ENCODE measurements around the gene TBC1D8B.

Gene TBC1D8B

GRCh38 chrX:106874075-106874474 is 71.6 kb downstream of the TBC1D8B start:
- H3K4me1 Mint-ChIP-seq, result no peaks in the 10 kb centered on the region
- H3K9me3 Mint-ChIP-seq, result no peaks in the 10 kb centered on the region
- no peak overlapping the region for H3K27ac Mint-ChIP-seq
- no peak overlapping the region for H3K4me3 Mint-ChIP-seq
- peaks cover 4% of the 10 kb centered on the region for H3K27me3 Mint-ChIP-seq
- no peaks in the 10 kb centered on the region for H3K36me3 Mint-ChIP-seq
- no peak for DNase-seq
- CTCF ChIA-PET, result interaction anchor here (1.0 kb wide), 1 partner anchor 103 kb away, joined by 3 read pairs; no protein-coding TSS in a partner anchor

GRCh38 chrX:106875151-106875550 is 72.7 kb downstream of the TBC1D8B start:
- H3K27ac Mint-ChIP-seq, result no peak overlapping the region
- CTCF ChIA-PET, result interaction anchor here (0.9 kb wide), 1 partner anchor 19 kb away, joined by 3 read pairs; no protein-coding TSS in a partner anchor
- no peaks in the 10 kb centered on the region for H3K9me3 Mint-ChIP-seq
- peaks cover 4% of the 10 kb centered on the region for H3K27me3 Mint-ChIP-seq
- no peak for DNase-seq
- no peak overlapping the region for H3K4me3 Mint-ChIP-seq
- H3K36me3 Mint-ChIP-seq, result no peaks in the 10 kb centered on the region
- no peaks in the 10 kb centered on the region for H3K4me1 Mint-ChIP-seq

- Mint-ChIP-seq H3K27ac (no peak overlapping the region), H3K27me3 (no peaks in the 10 kb centered on the region), H3K4me3 (no peak overlapping the region), H3K9me3 (no peaks in the 10 kb centered on the region), H3K36me3 (no peaks in the 10 kb centered on the region), H3K4me1 (no peaks in the 10 kb centered on the region)
- CTCF ChIA-PET, result no interaction called here
- DNase-seq, result no peak
Observed at GRCh38 chrX:106889468-106889867, 87.0 kb downstream of the TBC1D8B start.

- Mint-ChIP-seq H3K4me3 (no peak overlapping the region), H3K27ac (no peak overlapping the region), H3K9me3 (no peaks in the 10 kb centered on the region), H3K4me1 (no peaks in the 10 kb centered on the region), H3K27me3 (no peaks in the 10 kb centered on the region), H3K36me3 (no peaks in the 10 kb centered on the region)
- CTCF ChIA-PET, result no interaction called here
- DNase-seq, result no peak
Observed at GRCh38 chrX:106891762-106892460, 89.4 kb downstream of the TBC1D8B start.

- peak; percentile 57 for DNase-seq
- H3K27ac Mint-ChIP-seq, result no peak overlapping the region
Observed at GRCh38 chrX:106894392-106894909, 92.0 kb downstream of the TBC1D8B start.

GRCh38 chrX:106894978-106895452 is 92.5 kb downstream of the TBC1D8B start:
- no peaks in the 10 kb centered on the region for H3K36me3 Mint-ChIP-seq

More at GRCh38 chrX:106894392-106894909, 92.0 kb downstream of the TBC1D8B start:
- Mint-ChIP-seq H3K4me3 (no peak overlapping the region), H3K36me3 (no peaks in the 10 kb centered on the region), H3K27me3 (no peaks in the 10 kb centered on the region), H3K9me3 (no peaks in the 10 kb centered on the region), H3K4me1 (no peaks in the 10 kb centered on the region)
- CTCF ChIA-PET, result interaction anchor here (1.1 to 1.5 kb wide), 4 partner anchors 9 to 131 kb away, joined by 3 read pairs; partner anchors contain the start of gene MORC4

GRCh38 chrX:106897259-106897658 is 94.8 kb downstream of the TBC1D8B start:
- no peak overlapping the region for H3K4me3 Mint-ChIP-seq
- no peaks in the 10 kb centered on the region for H3K36me3 Mint-ChIP-seq
- CTCF ChIA-PET, result interaction anchor here (1.0 to 1.5 kb wide), 2 partner anchors 36 to 47 kb away, joined by 3 to 4 read pairs; no protein-coding TSS in a partner anchor
- H3K27me3 Mint-ChIP-seq, result no peaks in the 10 kb centered on the region
- no peaks in the 10 kb centered on the region for H3K9me3 Mint-ChIP-seq
- no peak for DNase-seq
- no peaks in the 10 kb centered on the region for H3K4me1 Mint-ChIP-seq
- H3K27ac Mint-ChIP-seq, result no peak overlapping the region

More at GRCh38 chrX:106894978-106895452, 92.5 kb downstream of the TBC1D8B start:
- Mint-ChIP-seq H3K27ac (no peak overlapping the region), H3K4me1 (no peaks in the 10 kb centered on the region), H3K27me3 (no peaks in the 10 kb centered on the region), H3K4me3 (no peak overlapping the region), H3K9me3 (no peaks in the 10 kb centered on the region)
- no peak for DNase-seq
- CTCF ChIA-PET, result interaction anchor here (1.1 to 1.5 kb wide), 4 partner anchors 9 to 130 kb away, joined by 3 read pairs; partner anchors contain the start of gene MORC4

- Mint-ChIP-seq H3K27me3 (no peaks in the 10 kb centered on the region), H3K9me3 (no peaks in the 10 kb centered on the region), H3K4me1 (no peaks in the 10 kb centered on the region), H3K4me3 (no peak overlapping the region), H3K36me3 (no peaks in the 10 kb centered on the region), H3K27ac (no peak overlapping the region)
- DNase-seq, result no peak
- CTCF ChIA-PET, result interaction anchor here (0.8 to 1.6 kb wide), 5 partner anchors 43 to 530 kb away, joined by 3 to 9 read pairs (median 3); no protein-coding TSS in a partner anchor
Observed at GRCh38 chrX:106898462-106898861, 96.0 kb downstream of the TBC1D8B start.

GRCh38 chrX:106899276-106899675 is 96.8 kb downstream of the TBC1D8B start:
- H3K36me3 Mint-ChIP-seq, result no peaks in the 10 kb centered on the region
- H3K4me1 Mint-ChIP-seq, result no peaks in the 10 kb centered on the region
- no peak for DNase-seq
- CTCF ChIA-PET, result interaction anchor here (0.5 to 1.6 kb wide), 6 partner anchors 43 to 670 kb away, joined by 3 to 9 read pairs (median 3); no protein-coding TSS in a partner anchor
- no peaks in the 10 kb centered on the region for H3K27me3 Mint-ChIP-seq
- H3K4me3 Mint-ChIP-seq, result no peak overlapping the region
- H3K27ac Mint-ChIP-seq, result no peak overlapping the region
- no peaks in the 10 kb centered on the region for H3K9me3 Mint-ChIP-seq

- DNase-seq, result no peak
- Mint-ChIP-seq H3K27me3 (no peaks in the 10 kb centered on the region), H3K9me3 (no peaks in the 10 kb centered on the region), H3K36me3 (no peaks in the 10 kb centered on the region), H3K4me1 (no peaks in the 10 kb centered on the region), H3K27ac (no peak overlapping the region), H3K4me3 (no peak overlapping the region)
- CTCF ChIA-PET, result interaction anchor here (0.6 kb wide), 1 partner anchor 422 kb away, joined by 3 read pairs; no protein-coding TSS in a partner anchor
Observed at GRCh38 chrX:106899841-106900240, 97.4 kb downstream of the TBC1D8B start.

GRCh38 chrX:106901341-106901740 is 98.9 kb downstream of the TBC1D8B start:
- Mint-ChIP-seq H3K36me3 (no peaks in the 10 kb centered on the region), H3K27ac (no peak overlapping the region), H3K4me1 (no peaks in the 10 kb centered on the region), H3K4me3 (no peak overlapping the region), H3K27me3 (no peaks in the 10 kb centered on the region), H3K9me3 (no peaks in the 10 kb centered on the region)
- DNase-seq, result no peak
- CTCF ChIA-PET, result no interaction called here

- Mint-ChIP-seq H3K27ac (no peak overlapping the region), H3K27me3 (no peaks in the 10 kb centered on the region), H3K4me3 (no peak overlapping the region), H3K36me3 (no peaks in the 10 kb centered on the region), H3K4me1 (no peaks in the 10 kb centered on the region), H3K9me3 (no peaks in the 10 kb centered on the region)
- no peak for DNase-seq
- CTCF ChIA-PET, result no interaction called here
Observed at GRCh38 chrX:106901781-106902219, 99.3 kb downstream of the TBC1D8B start.

GRCh38 chrX:106902684-106903083 is 100.2 kb downstream of the TBC1D8B start:
- Mint-ChIP-seq H3K9me3 (no peaks in the 10 kb centered on the region), H3K4me1 (no peaks in the 10 kb centered on the region), H3K27me3 (no peaks in the 10 kb centered on the region), H3K4me3 (no peak overlapping the region), H3K36me3 (no peaks in the 10 kb centered on the region), H3K27ac (no peak overlapping the region)
- no peak for DNase-seq
- CTCF ChIA-PET, result no interaction called here

- Mint-ChIP-seq H3K4me3 (no peak within 1 kb of the TSS), H3K27ac (no peak within 1 kb of the TSS), H3K9me3 (no peaks in the 10 kb centered on the region), H3K27me3 (no peaks in the 10 kb centered on the region), H3K4me1 (no peaks in the 10 kb centered on the region), H3K36me3 (no peaks in the 10 kb centered on the region)
- DNase-seq, result no peak
- CTCF ChIA-PET, result interaction anchor here (0.9 kb wide), 1 partner anchor 9 kb away, joined by 3 read pairs; no protein-coding TSS in a partner anchor
Observed at GRCh38 chrX:106903291-106903824, 100.9 kb downstream of the TBC1D8B start, which contains the start of gene RIPPLY1. TSS of gene RIPPLY1 (minus strand) at chrX:106903341. CDS start at chrX:106903287, 54 bp downstream.

All from activated naive CD4-positive, alpha-beta T cell treated with anti-CD3 and anti-CD28 coated beads, Interleukin-2, amount 10 ng/mL, durations not matched to agents 7 days and 5 days (primary cell).